Measurements from ENCODE around the gene PRR3. TPM values are rescaled to one million over a fixed set of nuclear protein-coding genes. Genes with fewer than 3 reads are reported as not detected.

PRR3 gene
- total and polyA plus RNA-seq, 2 of the 13 experiments (the other 11 are each of a cell fraction or from before 2014, with no cell fraction given) = 14.6 to 21.2 TPM

DNA sequence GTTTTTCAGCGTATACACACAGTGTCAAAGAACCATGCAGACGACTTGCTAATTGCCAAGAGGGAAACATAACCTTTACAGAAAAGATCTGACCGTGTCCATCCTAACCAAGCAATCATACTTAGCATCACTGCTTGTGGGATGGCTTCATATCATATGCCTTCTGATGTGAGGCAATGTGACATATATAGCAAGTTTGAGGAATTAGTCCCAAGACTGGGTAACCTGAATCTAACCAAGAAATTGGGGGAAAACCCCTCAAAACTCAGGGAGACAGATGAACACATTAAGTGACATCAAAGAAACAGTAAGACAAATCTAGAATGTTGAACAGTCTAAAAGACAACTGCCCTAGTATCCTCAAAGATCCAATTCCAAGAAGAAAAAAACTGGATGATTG lies 19.2 kb upstream of the PRR3 start:
- H3K4me2 ChIP-seq (ENCODE audit: low read depth, low read length) = no peak overlapping the region
- H3K4me1 ChIP-seq (ENCODE audit: insufficient read depth, low read length) = peaks cover 27% of the 10 kb centered on the region
- no peak for TF ChIP-seq KAT7 (CRISPR knock-in tag; IDR thresholded peaks at IDR 0.05; ENCODE audit: borderline replicate concordance)
- TF ChIP-seq, protein P1, sequence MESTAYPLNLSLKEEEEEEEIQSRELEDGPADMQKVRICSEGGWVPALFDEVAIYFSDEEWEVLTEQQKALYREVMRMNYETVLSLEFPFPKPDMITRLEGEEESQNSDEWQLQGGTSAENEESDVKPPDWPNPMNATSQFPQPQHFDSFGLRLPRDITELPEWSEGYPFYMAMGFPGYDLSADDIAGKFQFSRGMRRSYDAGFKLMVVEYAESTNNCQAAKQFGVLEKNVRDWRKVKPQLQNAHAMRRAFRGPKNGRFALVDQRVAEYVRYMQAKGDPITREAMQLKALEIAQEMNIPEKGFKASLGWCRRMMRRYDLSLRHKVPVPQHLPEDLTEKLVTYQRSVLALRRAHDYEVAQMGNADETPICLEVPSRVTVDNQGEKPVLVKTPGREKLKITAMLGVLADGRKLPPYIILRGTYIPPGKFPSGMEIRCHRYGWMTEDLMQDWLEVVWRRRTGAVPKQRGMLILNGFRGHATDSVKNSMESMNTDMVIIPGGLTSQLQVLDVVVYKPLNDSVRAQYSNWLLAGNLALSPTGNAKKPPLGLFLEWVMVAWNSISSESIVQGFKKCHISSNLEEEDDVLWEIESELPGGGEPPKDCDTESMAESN (CRISPR knock-in tag; conservative IDR thresholded peaks at IDR 0.05) = no peak
- TF ChIP-seq THYN1 (CRISPR knock-in tag; IDR thresholded peaks at IDR 0.05; ENCODE audit: borderline replicate concordance, low read depth) = no peak
- TF ChIP-seq, protein P2, sequence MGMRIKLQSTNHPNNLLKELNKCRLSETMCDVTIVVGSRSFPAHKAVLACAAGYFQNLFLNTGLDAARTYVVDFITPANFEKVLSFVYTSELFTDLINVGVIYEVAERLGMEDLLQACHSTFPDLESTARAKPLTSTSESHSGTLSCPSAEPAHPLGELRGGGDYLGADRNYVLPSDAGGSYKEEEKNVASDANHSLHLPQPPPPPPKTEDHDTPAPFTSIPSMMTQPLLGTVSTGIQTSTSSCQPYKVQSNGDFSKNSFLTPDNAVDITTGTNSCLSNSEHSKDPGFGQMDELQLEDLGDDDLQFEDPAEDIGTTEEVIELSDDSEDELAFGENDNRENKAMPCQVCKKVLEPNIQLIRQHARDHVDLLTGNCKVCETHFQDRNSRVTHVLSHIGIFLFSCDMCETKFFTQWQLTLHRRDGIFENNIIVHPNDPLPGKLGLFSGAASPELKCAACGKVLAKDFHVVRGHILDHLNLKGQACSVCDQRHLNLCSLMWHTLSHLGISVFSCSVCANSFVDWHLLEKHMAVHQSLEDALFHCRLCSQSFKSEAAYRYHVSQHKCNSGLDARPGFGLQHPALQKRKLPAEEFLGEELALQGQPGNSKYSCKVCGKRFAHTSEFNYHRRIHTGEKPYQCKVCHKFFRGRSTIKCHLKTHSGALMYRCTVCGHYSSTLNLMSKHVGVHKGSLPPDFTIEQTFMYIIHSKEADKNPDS (CRISPR knock-in tag; IDR thresholded peaks at IDR 0.05) = no peak
- no peak for TF ChIP-seq THAP11 (CRISPR knock-in tag; IDR thresholded peaks at IDR 0.05)
- TF ChIP-seq TEAD3 (CRISPR knock-in tag; optimal IDR thresholded peaks at IDR 0.05; ENCODE audit: borderline replicate concordance) = no peak
- no peak for TF ChIP-seq RAD51 (IDR thresholded peaks at IDR 0.05; ENCODE audit: borderline replicate concordance)
- TF ChIP-seq RXRB (CRISPR knock-in tag; IDR thresholded peaks at IDR 0.05; ENCODE audit: borderline replicate concordance) = no peak
- TF ChIP-seq ZNF20 (CRISPR knock-in tag; IDR thresholded peaks at IDR 0.05) = no peak
- no peak for TF ChIP-seq ZNF607 (CRISPR knock-in tag; IDR thresholded peaks at IDR 0.05; ENCODE audit: borderline replicate concordance)
- TF ChIP-seq, protein P3, sequence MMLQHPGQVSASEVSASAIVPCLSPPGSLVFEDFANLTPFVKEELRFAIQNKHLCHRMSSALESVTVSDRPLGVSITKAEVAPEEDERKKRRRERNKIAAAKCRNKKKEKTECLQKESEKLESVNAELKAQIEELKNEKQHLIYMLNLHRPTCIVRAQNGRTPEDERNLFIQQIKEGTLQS (CRISPR knock-in tag; IDR thresholded peaks at IDR 0.05) = no peak
- TF ChIP-seq ZNF660 (CRISPR knock-in tag; IDR thresholded peaks at IDR 0.05; ENCODE audit: borderline replicate concordance, low read depth) = no peak
- TF ChIP-seq ZNF672 (CRISPR knock-in tag; IDR thresholded peaks at IDR 0.05) = no peak
- TF ChIP-seq SPEN (CRISPR knock-in tag; IDR thresholded peaks at IDR 0.05; ENCODE audit: low read depth) = no peak
- TF ChIP-seq ZIK1 (CRISPR knock-in tag; IDR thresholded peaks at IDR 0.05; ENCODE audit: borderline replicate concordance, low read depth) = no peak
- no peak for TF ChIP-seq EZH2 (conservative IDR thresholded peaks at IDR 0.05; ENCODE audit: low read depth, low read length)
- H4K20me1 ChIP-seq (ENCODE audit: insufficient read depth, low read length) = no peaks in the 10 kb centered on the region
- no peaks in the 10 kb centered on the region for H3K36me3 ChIP-seq (replicated peaks in 1 of 2; ENCODE audit: control insufficient read depth in 1 of 2, insufficient read depth in 2 of 2, low read length in 2 of 2)
- intact Hi-C loops (cut with micrococcal nuclease; ENCODE audit: unreplicated experiment) (no loop called here), in situ Hi-C loops (cut with HindIII; ENCODE audit: extremely low pct_ligation_motif_present, low pct_unique_long_range_greater_than_20kb) (no loop called here)
- no peak overlapping the region for H3K4me3 ChIP-seq (replicated peaks in 1 of 3; ENCODE audit: insufficient read depth in 1 of 3, low read depth in 2 of 3, low read length in 3 of 3)
- H3K27me3 ChIP-seq (ENCODE audit: control insufficient read depth in 1 of 2, insufficient read depth in 2 of 2, low read length in 2 of 2) = no peaks in the 10 kb centered on the region
- H3K9me3 ChIP-seq (ENCODE audit: low read length) = no peaks in the 10 kb centered on the region
- FAIRE-seq (no peak), ATAC-seq (no peak), DNase-seq (ENCODE audit: low spot score) (no peak)
- no peak overlapping the region for H2AFZ ChIP-seq (ENCODE audit: low read length)
- H3K9ac ChIP-seq (ENCODE audit: insufficient read depth, low read depth, low read length) = no peak overlapping the region
- CTCF ChIA-PET (ENCODE audit: low intra/inter-chr PET ratio, low total read pairs) = no interaction called here
- whole genome bisulfite sequencing (ENCODE audit: low lambda C conversion rate) = 49% methylated on average over 3 of the region's 3 CpGs
- BruUV-seq (replicated peaks) = no TSS peak
- H3K79me2 ChIP-seq (ENCODE audit: insufficient read depth, low read length) = no peaks in the 10 kb centered on the region
- H3K27ac ChIP-seq (ENCODE audit: extremely low read length, insufficient read depth, low read length) = no peak overlapping the region
- POLR2A ChIA-PET = no interaction called here
